Cardiac muscle cell (in vitro differentiated cells and primary cell): ENCODE measurements around the gene CERT1. TPM values are rescaled to one million over a fixed set of nuclear protein-coding genes. Genes with fewer than 3 reads are reported as not detected.
"Not testable (repeated sequence)": the region's sequence is repeated elsewhere in the genome, so short reads cannot be mapped to it uniquely, and the experiment has no call there.

Experiments used
- DNase-seq, 2 donors: peaks; one replicate each; pipeline versions ENCODE4 v3.0.0 to v3.0.0-alpha.2; 2010 to 2017; ENCODE audit warnings: low read depth in 1 of 2, low spot score in 1 of 2
- H3K27ac ChIP-seq: fragments of 200-600 bp; sonication (generic); 2 replicates; pipeline ENCODE4 v1.5.1; 2016
- H3K27me3 ChIP-seq: fragments of 200-600 bp; sonication (generic); 2 replicates; pipeline ENCODE4 v1.6.0; 2016; ENCODE audit warnings: control low read depth
- H3K36me3 ChIP-seq: fragments of 200-600 bp; sonication (generic); 2 replicates; pipeline ENCODE4 v1.5.1; 2016; ENCODE audit warnings: control low read depth
- H3K4me1 ChIP-seq: fragments of 200-600 bp; sonication (generic); 2 replicates; pipeline ENCODE4 v1.8.1; 2017; ENCODE audit warnings: low read depth, mild to moderate bottlenecking, mixed run types
- H3K4me3 ChIP-seq: fragments of 200-600 bp; sonication (generic); 2 replicates; pipeline ENCODE4 v1.5.1; 2016; ENCODE audit warnings: mild to moderate bottlenecking
- H3K9me3 ChIP-seq: fragments of 200-600 bp; sonication (generic); 2 replicates; pipeline ENCODE4 v1.5.1; 2017; ENCODE audit warnings: low read depth, mild to moderate bottlenecking, control low read depth
- CTCF ChIP-seq: IDR thresholded peaks from 2 replicates; pipeline ENCODE4 v1.5.1; 2012; ENCODE audit warnings: low read depth, mild to moderate bottlenecking, low read length
- polyA plus RNA-seq: library from polyadenylated mRNA; unstranded; fragments of >200 nt; fragmentation: Nextera tagmentation; extraction: Ambion mirVana; gene quantifications from 2 replicates; pipeline ENCODE4 v1.2.1, GENCODE V29; 2016
- total RNA-seq: library from RNA; depleted of rRNA; stranded (reverse); fragments of >200 nt; gene quantifications from 2 replicates; pipeline ENCODE4 v1.2.3, GENCODE V29; 2016

The CERT1 gene
- total RNA-seq (11.1 and 12.8 TPM in 2 replicates), polyA plus RNA-seq (17.5 and 20.9 TPM in 2 replicates)

GRCh38 chr5:75511435-75512382, at the start of gene CERT1, which contains the start of gene POLK:
CERT1 (minus strand) TSS chr5:75511629; CDS start chr5:75511207, 422 bp downstream.
POLK (plus strand) TSS chr5:75511891.
- Histone ChIP-seq H3K4me3 (peak within 1 kb of the TSS; percentile 59), H3K4me1 (peaks cover 10% of the 10 kb centered on the region), H3K27ac (peak within 1 kb of the TSS; percentile 83), H3K27me3 (no peaks in the 10 kb centered on the region), H3K36me3 (no peaks in the 10 kb centered on the region), H3K9me3 (no peaks in the 10 kb centered on the region)
- no peak for TF ChIP-seq CTCF
- peak; percentile 97 to 99 for DNase-seq

GRCh38 chr5:75560655-75561054, 49.2 kb upstream of the CERT1 start:
- H3K9me3 ChIP-seq, DNase-seq, H3K27me3 ChIP-seq, H3K36me3 ChIP-seq, H3K4me1 ChIP-seq, H3K27ac ChIP-seq, H3K4me3 ChIP-seq: not testable (repeated sequence)

GRCh38 chr5:75558981-75559632, 47.7 kb upstream of the CERT1 start:
- Histone ChIP-seq H3K27ac (no peak overlapping the region), H3K36me3 (no peaks in the 10 kb centered on the region), H3K4me3 (no peak overlapping the region), H3K9me3 (no peaks in the 10 kb centered on the region), H3K27me3 (no peaks in the 10 kb centered on the region), H3K4me1 (no peaks in the 10 kb centered on the region)
- peak in 1 of 2 donors; percentile 73 for DNase-seq
- TF ChIP-seq CTCF, result no peak

GRCh38 chr5:75558221-75558620, 46.8 kb upstream of the CERT1 start:
- no peaks in the 10 kb centered on the region for H3K9me3 ChIP-seq
- H3K27ac ChIP-seq, result no peak overlapping the region
- TF ChIP-seq CTCF, result no peak

GRCh38 chr5:75553358-75553757, 41.9 kb upstream of the CERT1 start:
- H3K4me1 ChIP-seq, result no peaks in the 10 kb centered on the region
- H3K27ac ChIP-seq, result no peak overlapping the region
- no peak for TF ChIP-seq CTCF
- no peaks in the 10 kb centered on the region for H3K27me3 ChIP-seq
- DNase-seq, result no peak
- H3K9me3 ChIP-seq, result no peaks in the 10 kb centered on the region
- H3K36me3 ChIP-seq, result peaks cover 20% of the 10 kb centered on the region
- H3K4me3 ChIP-seq, result no peak overlapping the region

More at GRCh38 chr5:75558221-75558620, 46.8 kb upstream of the CERT1 start:
- Histone ChIP-seq H3K36me3 (peaks cover 9% of the 10 kb centered on the region), H3K4me1 (no peaks in the 10 kb centered on the region), H3K27me3 (no peaks in the 10 kb centered on the region), H3K4me3 (no peak overlapping the region)
- no peak for DNase-seq
